ENCODE measurements around the gene SMG6.

GRCh38 chr17:2047590-2047989, 256.0 kb downstream of the SMG6 start:
- TF ChIP-seq ESRRA (CRISPR knock-in tag; IDR thresholded peaks at IDR 0.05; ENCODE audit: borderline replicate concordance) (no peak), IRF2 (CRISPR knock-in tag; IDR thresholded peaks at IDR 0.05; ENCODE audit: borderline replicate concordance, low read depth) (no peak), CTCF (IDR thresholded peaks at IDR 0.05) (no peak), CREB1 (CRISPR knock-in tag; IDR thresholded peaks at IDR 0.05) (no peak), ZNF138 (CRISPR knock-in tag; conservative IDR thresholded peaks at IDR 0.05) (no peak), ZNF121 (CRISPR knock-in tag; IDR thresholded peaks at IDR 0.05) (peak; percentile 39; the same call in 1 of the 2 replicates), FOXP1 (CRISPR knock-in tag; IDR thresholded peaks at IDR 0.05; ENCODE audit: borderline replicate concordance) (no peak), ATF6 (CRISPR knock-in tag; IDR thresholded peaks at IDR 0.05) (no peak), TP53 (CRISPR knock-in tag; IDR thresholded peaks at IDR 0.05) (no peak), SP1 (CRISPR knock-in tag; conservative IDR thresholded peaks at IDR 0.05) (no peak), AR (CRISPR knock-in tag; IDR thresholded peaks at IDR 0.05) (no peak), PREB (CRISPR knock-in tag; IDR thresholded peaks at IDR 0.05; ENCODE audit: borderline replicate concordance) (no peak)

Data from WTC11 (cell line).